WTC11 (cell line): ENCODE measurements around the gene PHOSPHO1. TPM values are rescaled to one million over a fixed set of nuclear protein-coding genes. Genes with fewer than 3 reads are reported as not detected.

ENCODE experiments used
- ATAC-seq: fragments of 200-7000 bp; cut with Tn5 transposase; 2 replicates; pipeline ENCODE4 v1.10.0; 2021; ENCODE audit warnings: mild to moderate bottlenecking, moderate library complexity
- CTCF ChIA-PET: fragments of 300-600 bp; sonication (Branson Sonifier 250); formaldehyde crosslinking; loops from one replicate; lab custom pipeline; 2021; ENCODE audit warnings: antibody characterized with exemption; lab: Charles Lee
- POLR2A ChIA-PET: fragments of 350-600 bp; sonication (Branson Sonifier 250); formaldehyde crosslinking; loops from one replicate; lab custom pipeline; 2021; ENCODE audit warnings: antibody characterized with exemption; lab: Charles Lee
- DNase-seq: peaks from one replicate; pipeline ENCODE4 v3.0.0; 2021; ENCODE audit warnings: low spot score
- H3K27ac Mint-ChIP-seq: 2 replicates; pipeline ENCODE4 v1.8.0; 2021; ENCODE audit warnings: mixed read lengths
- H3K27me3 Mint-ChIP-seq: 2 replicates; pipeline ENCODE4 v1.8.0; 2021; ENCODE audit warnings: low read depth, mild to moderate bottlenecking, moderate library complexity, mixed read lengths
- H3K36me3 Mint-ChIP-seq: 2 replicates; pipeline ENCODE4 v1.8.0; 2021; ENCODE audit warnings: mixed read lengths
- H3K4me1 Mint-ChIP-seq: 2 replicates; pipeline ENCODE4 v1.8.0; 2022; ENCODE audit warnings: mixed read lengths
- H3K4me3 Mint-ChIP-seq: 2 replicates; pipeline ENCODE4 v1.8.0; 2021; ENCODE audit warnings: mild to moderate bottlenecking, moderate library complexity, mixed read lengths
- H3K9me3 Mint-ChIP-seq: 2 replicates; pipeline ENCODE4 v1.8.0; 2021; ENCODE audit warnings: mixed read lengths
- ARID4B ChIP-seq: sonication (generic); formaldehyde crosslinking; IDR thresholded peaks from 2 replicates; pipeline ENCODE4 v1.8.0; 2023; ENCODE audit warnings: missing genetic modification reagents, mild to moderate bottlenecking, borderline replicate concordance
- ATF1 ChIP-seq: sonication (generic); formaldehyde crosslinking; IDR thresholded peaks from 2 replicates; pipeline ENCODE4 v1.8.1; 2023; ENCODE audit warnings: mild to moderate bottlenecking, moderate library complexity, missing genetic modification reagents
- ATF6 ChIP-seq: sonication (generic); formaldehyde crosslinking; IDR thresholded peaks from 2 replicates; pipeline ENCODE4 v1.8.1; 2023; ENCODE audit warnings: mild to moderate bottlenecking, missing genetic modification reagents
- CDX4 ChIP-seq: fragments of 250-450 bp; sonication (Bioruptor Pico); IDR thresholded peaks from 2 replicates; pipeline ENCODE4 v1.9.0; 2021; ENCODE audit warnings: moderate library complexity, mild to moderate bottlenecking, inconsistent platforms, borderline replicate concordance
- ESRRA ChIP-seq: sonication (generic); formaldehyde crosslinking; IDR thresholded peaks from 2 replicates; pipeline ENCODE4 v1.8.1; 2022; ENCODE audit warnings: mild to moderate bottlenecking, missing genetic modification reagents, borderline replicate concordance
- FOXP1 ChIP-seq: sonication (generic); formaldehyde crosslinking; IDR thresholded peaks from 2 replicates; pipeline ENCODE4 v1.8.0; 2022; ENCODE audit warnings: missing genetic modification reagents, mild to moderate bottlenecking, moderate library complexity, borderline replicate concordance
- GABPB1 ChIP-seq: sonication (generic); formaldehyde crosslinking; IDR thresholded peaks from 2 replicates; pipeline ENCODE4 v1.8.1; 2023; ENCODE audit warnings: mild to moderate bottlenecking, missing genetic modification reagents
- GTF2I ChIP-seq: fragments of 250-450 bp; sonication (Bioruptor Pico); conservative IDR thresholded peaks from 2 replicates; pipeline ENCODE4 v1.4.0; 2021; ENCODE audit warnings: mild to moderate bottlenecking
- HMGA2 ChIP-seq: fragments of 250-450 bp; sonication (Bioruptor Pico); IDR thresholded peaks from 2 replicates; pipeline ENCODE4 v1.4.0; 2021; ENCODE audit warnings: mild to moderate bottlenecking, moderate library complexity
- IRF1 ChIP-seq: sonication (generic); formaldehyde crosslinking; IDR thresholded peaks from 2 replicates; pipeline ENCODE4 v1.8.0; 2023; ENCODE audit warnings: missing genetic modification reagents
- MXD4 ChIP-seq: fragments of 250-450 bp; sonication (Bioruptor Pico); IDR thresholded peaks from 2 replicates; pipeline ENCODE4 v1.8.0; 2021; ENCODE audit warnings: mild to moderate bottlenecking, moderate library complexity, borderline replicate concordance
- MYBL2 ChIP-seq: sonication (generic); formaldehyde crosslinking; IDR thresholded peaks from 2 replicates; pipeline ENCODE4 v1.8.1; 2023; ENCODE audit warnings: mild to moderate bottlenecking, moderate library complexity, missing genetic modification reagents
- NFATC4 ChIP-seq: fragments of 250-450 bp; sonication (Bioruptor Pico); IDR thresholded peaks from 2 replicates; pipeline ENCODE4 v1.9.0; 2021; ENCODE audit warnings: mild to moderate bottlenecking
- OVOL2 ChIP-seq: fragments of 250-450 bp; sonication (Bioruptor Pico); IDR thresholded peaks from 2 replicates; pipeline ENCODE4 v1.9.0; 2021; ENCODE audit warnings: mild to moderate bottlenecking, borderline replicate concordance
- PREB ChIP-seq: sonication (generic); formaldehyde crosslinking; IDR thresholded peaks from 2 replicates; pipeline ENCODE4 v1.8.1; 2022; ENCODE audit warnings: mild to moderate bottlenecking, missing genetic modification reagents, moderate library complexity, borderline replicate concordance
- RELA ChIP-seq: sonication (generic); formaldehyde crosslinking; IDR thresholded peaks from 2 replicates; pipeline ENCODE4 v1.8.1; 2022; ENCODE audit warnings: missing genetic modification reagents, mild to moderate bottlenecking, borderline replicate concordance
- RORB ChIP-seq: fragments of 250-450 bp; sonication (Bioruptor Pico); IDR thresholded peaks from 2 replicates; pipeline ENCODE4 v1.9.0; 2021; ENCODE audit warnings: mild to moderate bottlenecking
- SOX15 ChIP-seq: fragments of 250-450 bp; sonication (Bioruptor Pico); IDR thresholded peaks from 2 replicates; pipeline ENCODE4 v1.9.0; 2021; ENCODE audit warnings: mild to moderate bottlenecking
- USF1 ChIP-seq: sonication (generic); formaldehyde crosslinking; IDR thresholded peaks from 2 replicates; pipeline ENCODE4 v1.8.0; 2022; ENCODE audit warnings: mild to moderate bottlenecking, missing genetic modification reagents
- ZBTB21 ChIP-seq: sonication (generic); formaldehyde crosslinking; IDR thresholded peaks from 2 replicates; pipeline ENCODE4 v1.8.1; 2023; ENCODE audit warnings: mild to moderate bottlenecking, missing genetic modification reagents, borderline replicate concordance
- ZBTB43 ChIP-seq: sonication (generic); formaldehyde crosslinking; IDR thresholded peaks from 2 replicates; pipeline ENCODE4 v1.8.1; 2023; ENCODE audit warnings: mild to moderate bottlenecking, missing genetic modification reagents
- ZNF138 ChIP-seq: sonication (generic); formaldehyde crosslinking; conservative IDR thresholded peaks from 2 replicates; pipeline ENCODE4 v1.8.1; 2022; ENCODE audit warnings: mild to moderate bottlenecking, moderate library complexity, missing genetic modification reagents
- ZNF219 ChIP-seq: sonication (generic); formaldehyde crosslinking; IDR thresholded peaks from 2 replicates; pipeline ENCODE4 v1.8.0; 2023; ENCODE audit warnings: missing genetic modification reagents, mild to moderate bottlenecking, borderline replicate concordance
- ZNF263 ChIP-seq: sonication (generic); formaldehyde crosslinking; IDR thresholded peaks from 2 replicates; pipeline ENCODE4 v1.8.1; 2022; ENCODE audit warnings: low read depth, mild to moderate bottlenecking, moderate library complexity, missing genetic modification reagents
- ZNF416 ChIP-seq: fragments of 250-450 bp; sonication (Bioruptor Pico); IDR thresholded peaks from 2 replicates; pipeline ENCODE4 v1.9.0; 2021; ENCODE audit warnings: mild to moderate bottlenecking, inconsistent platforms
- total RNA-seq: library from RNA; stranded (reverse); gene quantifications from 3 replicates; pipeline ENCODE4 v1.2.3, GENCODE V29; 2021

PHOSPHO1 gene
- total RNA-seq, 1 experiment from 2014 or later: 0.81 TPM

- POLR2A ChIA-PET: interaction anchor here (0.8 to 1.1 kb wide), 3 partner anchors 12 to 323 kb away, joined by 3 read pairs; no protein-coding TSS in a partner anchor
- Mint-ChIP-seq H3K9me3 (no peaks in the 10 kb centered on the region), H3K36me3 (no peaks in the 10 kb centered on the region), H3K4me1 (peaks cover 10% of the 10 kb centered on the region), H3K27ac (peak overlapping the region; percentile 98), H3K4me3 (peak overlapping the region; percentile 96), H3K27me3 (no peaks in the 10 kb centered on the region; the same call in 1 of the 2 replicates)
- ATAC-seq (peak; percentile 68), DNase-seq (peak; percentile 91)
- CTCF ChIA-PET: interaction anchor here (0.5 to 4.1 kb wide), 13 partner anchors 10 to 364 kb away, joined by 3 to 26 read pairs (median 4); partner anchors contain the start of genes ATP5MC1 and PHOSPHO1
- TF ChIP-seq ZNF263 (CRISPR knock-in tag): no peak; the same call in 1 of the 2 replicates
- TF ChIP-seq NFATC4 (CRISPR knock-in tag): no peak; the same call in 1 of the 2 replicates
- TF ChIP-seq ATF1 (CRISPR knock-in tag): no peak
- TF ChIP-seq CDX4: no peak
- TF ChIP-seq RELA (CRISPR knock-in tag): no peak
- TF ChIP-seq ZNF138 (CRISPR knock-in tag): no peak
- no peak for TF ChIP-seq ZNF416 (CRISPR knock-in tag)
- TF ChIP-seq MXD4 (CRISPR knock-in tag): no peak
- no peak for TF ChIP-seq HMGA2 (CRISPR knock-in tag)
- TF ChIP-seq OVOL2 (CRISPR knock-in tag): no peak
- no peak; the same call in 1 of the 2 replicates for TF ChIP-seq ZBTB43 (CRISPR knock-in tag)
- TF ChIP-seq USF1: peak; percentile 45; the same call in 1 of the 2 replicates
- TF ChIP-seq MYBL2 (CRISPR knock-in tag): peak; percentile 84
- no peak for TF ChIP-seq ARID4B
- peak; percentile 85 for TF ChIP-seq GABPB1 (CRISPR knock-in tag)
- TF ChIP-seq PREB: no peak
- peak; percentile 87; the same call in 1 of the 2 replicates for TF ChIP-seq FOXP1 (CRISPR knock-in tag)
- no peak for TF ChIP-seq SOX15
- TF ChIP-seq RORB (CRISPR knock-in tag): no peak
- TF ChIP-seq GTF2I: no peak
- no peak for TF ChIP-seq ZNF219 (CRISPR knock-in tag)
- TF ChIP-seq ZBTB21: no peak
- TF ChIP-seq ESRRA (CRISPR knock-in tag): no peak
- no peak for TF ChIP-seq ATF6 (CRISPR knock-in tag)
- no peak for TF ChIP-seq IRF1 (CRISPR knock-in tag)
Observed at GRCh38 chr17:49191917-49192741, 38.5 kb downstream of the PHOSPHO1 start.
